GM13977 (cell line): ENCODE data around the gene STAT4.
A peak's percentile ranks its signal among the peaks of the same experiment; 100 is the strongest.

Source experiments
- DNase-seq: peaks from one replicate; pipeline ENCODE4 v3.0.0; 2012; ENCODE audit warnings: low spot score
- in situ Hi-C: fragments of 300-500 bp; cut with MboI; formaldehyde crosslinking; loops from one replicate; pipeline ENCODE4 v1.12.0; 2022; ENCODE audit warnings: low sequenced_read_pairs, low pct_unique_long_range_greater_than_20kb, mixed read lengths, inconsistent platforms; ENCODE audit not compliant: unreplicated experiment
- TF ChIP-seq, protein P1 (sequence below): IDR thresholded peaks from 2 replicates; pipeline ENCODE4 v1.5.1; 2012; ENCODE audit warnings: mild to moderate bottlenecking, control low read depth; ENCODE audit not compliant: insufficient read depth; ENCODE audit errors: extremely low read depth, missing control alignments

The STAT4 gene

DNA sequence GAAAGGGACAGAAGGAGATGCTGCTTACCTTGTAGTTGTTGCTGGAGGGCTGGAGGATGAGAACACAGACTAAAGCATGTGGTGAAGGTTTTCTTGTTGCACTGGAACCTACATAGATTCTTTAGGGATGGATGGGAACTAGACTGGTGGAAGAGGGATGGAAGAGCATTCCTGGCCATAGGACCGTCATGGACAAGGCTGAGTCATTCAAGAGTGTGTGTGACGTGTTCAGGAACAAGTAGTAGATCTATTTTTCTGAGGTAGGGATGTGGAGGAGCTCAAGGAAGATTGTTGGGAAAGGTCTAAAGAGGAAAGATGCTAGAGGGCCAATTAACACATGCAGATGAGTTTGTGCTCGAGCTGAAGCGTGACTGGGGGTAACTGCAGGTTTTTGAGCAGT is 6.6 kb downstream of the STAT4 start:
- TF ChIP-seq, protein P1, sequence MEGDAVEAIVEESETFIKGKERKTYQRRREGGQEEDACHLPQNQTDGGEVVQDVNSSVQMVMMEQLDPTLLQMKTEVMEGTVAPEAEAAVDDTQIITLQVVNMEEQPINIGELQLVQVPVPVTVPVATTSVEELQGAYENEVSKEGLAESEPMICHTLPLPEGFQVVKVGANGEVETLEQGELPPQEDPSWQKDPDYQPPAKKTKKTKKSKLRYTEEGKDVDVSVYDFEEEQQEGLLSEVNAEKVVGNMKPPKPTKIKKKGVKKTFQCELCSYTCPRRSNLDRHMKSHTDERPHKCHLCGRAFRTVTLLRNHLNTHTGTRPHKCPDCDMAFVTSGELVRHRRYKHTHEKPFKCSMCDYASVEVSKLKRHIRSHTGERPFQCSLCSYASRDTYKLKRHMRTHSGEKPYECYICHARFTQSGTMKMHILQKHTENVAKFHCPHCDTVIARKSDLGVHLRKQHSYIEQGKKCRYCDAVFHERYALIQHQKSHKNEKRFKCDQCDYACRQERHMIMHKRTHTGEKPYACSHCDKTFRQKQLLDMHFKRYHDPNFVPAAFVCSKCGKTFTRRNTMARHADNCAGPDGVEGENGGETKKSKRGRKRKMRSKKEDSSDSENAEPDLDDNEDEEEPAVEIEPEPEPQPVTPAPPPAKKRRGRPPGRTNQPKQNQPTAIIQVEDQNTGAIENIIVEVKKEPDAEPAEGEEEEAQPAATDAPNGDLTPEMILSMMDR = no peak
- DNase-seq = no peak
- in situ Hi-C loops = no loop called here

DNA sequence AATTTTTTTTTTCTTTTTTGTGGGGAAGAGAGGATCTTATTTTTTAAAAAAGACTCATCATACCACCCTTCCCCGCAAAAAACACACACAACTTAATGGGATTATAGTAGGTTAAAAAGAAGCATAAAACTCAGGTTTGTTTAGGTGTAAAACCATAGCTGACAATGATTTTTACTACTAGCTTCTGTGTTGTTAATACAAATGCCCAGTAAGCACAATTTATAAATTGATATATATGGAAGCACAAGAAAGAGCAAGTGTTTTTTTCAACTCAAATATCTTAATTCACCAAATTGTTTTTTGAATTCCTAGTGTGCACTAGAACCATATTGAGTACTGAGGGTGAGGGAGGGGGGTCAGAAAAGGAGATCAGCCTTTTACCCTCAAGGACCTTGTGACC is 7.0 kb downstream of the STAT4 start:
- TF ChIP-seq, protein P1 = no peak
- in situ Hi-C loops = no loop called here
- no peak for DNase-seq

DNA sequence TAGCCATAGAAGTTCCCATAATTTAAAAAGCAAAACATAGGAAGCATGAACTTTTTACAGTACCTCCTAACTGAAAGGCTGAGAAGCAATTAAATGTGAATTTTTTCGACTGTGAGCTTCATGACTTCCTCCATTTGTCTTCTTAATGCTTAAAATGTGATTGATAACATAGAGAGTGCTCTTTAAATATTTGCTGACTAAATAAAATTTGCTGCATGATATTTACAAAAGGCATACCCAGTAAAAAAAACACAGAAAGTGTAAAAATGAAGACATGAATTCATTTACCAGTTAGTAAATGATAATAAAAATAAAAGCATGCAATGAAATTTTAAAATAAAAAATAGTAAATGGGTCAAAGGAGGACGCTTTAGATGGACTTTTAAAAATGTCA is 21.9 kb downstream of the STAT4 start:
- TF ChIP-seq, protein P1 = no peak
- in situ Hi-C loops = no loop called here
- no peak for DNase-seq

DNA sequence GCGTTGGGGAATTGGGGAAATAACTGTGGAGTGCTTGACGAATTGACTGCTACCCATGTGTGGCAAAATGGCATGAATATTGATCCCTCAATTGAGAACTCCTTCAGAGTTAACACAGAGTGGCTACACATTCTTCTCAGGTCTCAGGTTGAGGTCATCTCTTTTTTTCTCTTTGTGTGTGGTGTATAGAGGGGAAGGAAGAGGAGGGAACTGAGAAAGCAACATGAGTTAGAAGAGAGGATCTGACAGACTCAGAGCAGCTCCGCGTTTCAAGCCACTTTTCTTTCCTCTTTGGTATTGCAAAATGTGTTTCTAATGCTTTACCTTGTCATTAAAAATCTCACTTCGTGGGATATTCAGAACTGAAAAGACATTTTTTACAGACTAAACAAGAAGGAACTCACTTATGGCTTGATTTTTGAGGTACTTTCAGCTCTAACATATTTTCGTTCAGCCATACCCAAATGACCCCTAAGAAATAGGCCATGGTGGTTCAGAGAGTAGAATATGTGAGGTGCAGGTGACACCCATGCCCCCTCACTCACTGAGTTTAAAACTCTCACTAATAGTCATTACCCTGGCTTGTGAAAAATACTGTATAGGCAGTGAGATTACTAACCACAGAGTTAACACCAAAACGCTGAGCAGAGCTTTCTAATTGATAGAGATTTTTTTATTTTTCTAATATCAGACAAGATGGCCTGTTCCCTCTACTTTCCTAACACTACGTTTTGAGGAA is 22.5 kb downstream of the STAT4 start:
- TF ChIP-seq, protein P1 = no peak
- in situ Hi-C loops = no loop called here
- DNase-seq = peak; percentile 38

DNA sequence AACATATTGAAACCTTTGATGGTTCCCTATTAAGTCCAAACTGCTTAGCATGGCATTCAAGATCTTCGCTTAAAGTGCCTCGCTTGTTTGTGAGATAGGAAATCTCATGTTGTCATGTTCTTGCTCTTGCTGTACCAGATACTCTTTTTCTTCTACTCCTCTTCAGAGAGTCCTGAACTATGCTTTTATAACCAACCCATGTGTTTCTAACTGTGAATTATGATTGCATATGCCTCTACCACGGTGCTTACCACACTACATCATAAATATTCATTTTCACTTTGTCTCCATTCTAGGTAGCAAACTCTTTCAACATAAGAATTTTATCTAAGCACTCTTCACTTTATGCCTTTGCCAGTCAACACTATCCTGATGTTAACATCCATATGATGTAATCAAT is 23.6 kb downstream of the STAT4 start:
- TF ChIP-seq, protein P1 = no peak
- in situ Hi-C loops = no loop called here

DNA sequence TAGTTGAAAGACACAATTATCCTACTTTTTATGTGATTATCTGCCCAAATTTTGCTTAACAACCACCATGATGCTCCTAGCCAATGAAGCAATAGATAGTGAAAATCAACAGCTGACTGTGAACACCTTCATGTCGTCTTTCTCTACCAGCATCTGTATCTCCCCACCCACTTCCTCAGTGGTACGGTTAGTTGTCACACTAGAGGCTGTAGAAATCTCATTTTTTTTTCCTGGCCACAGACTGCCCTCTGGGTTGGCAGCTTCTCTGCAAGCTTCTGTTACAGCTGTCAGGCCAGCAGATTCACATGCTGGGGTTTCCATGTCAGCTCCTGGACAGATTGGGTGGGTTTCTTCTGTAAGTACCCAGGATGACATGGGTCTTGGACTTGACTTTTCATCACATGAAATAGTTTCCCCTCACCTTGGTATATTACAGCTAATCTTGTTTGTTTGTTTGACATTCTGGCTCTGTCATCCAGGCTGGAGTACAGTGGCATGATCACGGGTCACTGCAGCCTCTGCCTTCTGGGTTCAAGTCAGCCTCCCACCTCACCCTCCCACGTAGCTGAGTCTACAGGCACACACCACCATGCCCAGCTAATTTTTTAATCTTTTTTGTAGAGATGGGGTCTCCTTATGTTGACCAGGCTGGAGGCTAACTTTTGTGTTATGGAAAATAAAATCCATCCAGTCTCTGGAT is 24.3 kb downstream of the STAT4 start:
- no peak for DNase-seq
- in situ Hi-C loops = no loop called here
- TF ChIP-seq, protein P1 = no peak

More for the DNA sequence above, 23.6 kb downstream of the STAT4 start:
- no peak for DNase-seq
